Effector memory CD8-positive, alpha-beta T cell (primary cell): ENCODE results near the gene PPDPF.

Experiments
- ATAC-seq: fragments of 150-1000 bp; cut with Tn5 transposase; replicated peaks from 2 replicates; pipeline ENCODE4 v1.10.0; 2021; ENCODE audit warnings: mild to moderate bottlenecking, moderate library complexity
- DNase-seq, 3 experiments: peaks; one replicate each; pipeline ENCODE4 v3.0.0; 2021
- H3K27ac Mint-ChIP-seq, 2 donors: one replicate each; pipeline ENCODE4 v1.8.0; 2022; ENCODE audit warnings: mild to moderate bottlenecking in 2 of 2, mixed read lengths in 2 of 2, moderate library complexity in 2 of 2
- H3K27me3 Mint-ChIP-seq, 2 donors: one replicate each; pipeline ENCODE4 v1.8.0; 2022; ENCODE audit warnings: mixed read lengths in 2 of 2
- H3K36me3 Mint-ChIP-seq: one replicate; pipeline ENCODE4 v1.8.0; 2022; ENCODE audit warnings: mild to moderate bottlenecking, moderate library complexity, mixed read lengths; ENCODE audit not compliant: insufficient read depth
- H3K4me1 Mint-ChIP-seq, 2 donors: one replicate each; pipeline ENCODE4 v1.8.0; 2022; ENCODE audit warnings: low read depth in 2 of 2, mixed read lengths in 2 of 2
- H3K4me3 Mint-ChIP-seq, 2 donors: one replicate each; pipeline ENCODE4 v1.8.0; 2022; ENCODE audit warnings: mild to moderate bottlenecking in 2 of 2, mixed read lengths in 2 of 2, moderate library complexity in 2 of 2
- H3K9me3 Mint-ChIP-seq, 2 donors: one replicate each; pipeline ENCODE4 v1.8.0; 2022; ENCODE audit warnings: mixed read lengths in 2 of 2

Gene PPDPF

DNA sequence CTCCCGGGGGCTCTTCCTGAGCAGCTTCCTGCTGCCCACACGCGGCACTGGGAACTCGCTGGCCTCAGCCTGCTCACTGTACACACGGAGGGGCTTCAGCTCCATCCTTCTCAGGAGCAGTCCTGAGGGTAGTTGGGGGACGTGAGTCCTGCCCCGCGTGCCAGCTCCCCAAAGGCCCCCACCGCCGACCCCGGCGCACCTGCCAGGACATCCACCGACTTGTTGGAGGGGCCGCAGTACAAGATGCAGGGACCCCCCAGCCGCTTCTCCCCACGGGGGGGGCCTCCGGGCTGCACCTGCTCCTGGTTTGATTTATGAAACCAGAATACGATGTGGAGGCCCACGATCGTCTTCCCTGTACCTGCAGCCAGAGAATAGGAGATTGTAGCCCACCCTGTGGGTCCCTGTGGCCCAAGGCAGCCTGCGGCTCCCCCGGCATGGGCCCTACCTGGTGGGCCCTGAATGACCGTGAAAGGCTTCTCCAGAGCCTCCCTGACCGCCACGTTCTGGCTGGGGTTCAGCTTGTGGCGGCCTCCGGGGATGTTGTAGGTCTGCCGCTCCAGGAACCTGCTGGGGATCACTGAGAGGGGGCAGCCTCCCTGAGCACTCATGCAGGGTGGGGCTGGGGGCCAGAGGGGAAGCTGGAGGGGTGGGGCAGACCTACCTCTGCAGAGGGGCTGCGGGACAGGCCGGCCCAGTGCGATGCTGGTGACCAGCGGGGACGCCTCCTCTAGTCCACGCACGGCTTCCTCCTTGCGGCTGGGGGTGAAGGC lies 41.2 kb downstream of the PPDPF start:
- Mint-ChIP-seq H3K9me3 (peaks cover 0 to 1% of the 10 kb centered on the region in 2 donors), H3K27ac (no peak overlapping the region), H3K36me3 (peaks cover 11% of the 10 kb centered on the region), H3K4me1 (peaks cover 3 to 5% of the 10 kb centered on the region in 2 donors), H3K27me3 (no peaks in the 10 kb centered on the region), H3K4me3 (no peak overlapping the region)
- ATAC-seq (no peak), DNase-seq (no peak)

DNA sequence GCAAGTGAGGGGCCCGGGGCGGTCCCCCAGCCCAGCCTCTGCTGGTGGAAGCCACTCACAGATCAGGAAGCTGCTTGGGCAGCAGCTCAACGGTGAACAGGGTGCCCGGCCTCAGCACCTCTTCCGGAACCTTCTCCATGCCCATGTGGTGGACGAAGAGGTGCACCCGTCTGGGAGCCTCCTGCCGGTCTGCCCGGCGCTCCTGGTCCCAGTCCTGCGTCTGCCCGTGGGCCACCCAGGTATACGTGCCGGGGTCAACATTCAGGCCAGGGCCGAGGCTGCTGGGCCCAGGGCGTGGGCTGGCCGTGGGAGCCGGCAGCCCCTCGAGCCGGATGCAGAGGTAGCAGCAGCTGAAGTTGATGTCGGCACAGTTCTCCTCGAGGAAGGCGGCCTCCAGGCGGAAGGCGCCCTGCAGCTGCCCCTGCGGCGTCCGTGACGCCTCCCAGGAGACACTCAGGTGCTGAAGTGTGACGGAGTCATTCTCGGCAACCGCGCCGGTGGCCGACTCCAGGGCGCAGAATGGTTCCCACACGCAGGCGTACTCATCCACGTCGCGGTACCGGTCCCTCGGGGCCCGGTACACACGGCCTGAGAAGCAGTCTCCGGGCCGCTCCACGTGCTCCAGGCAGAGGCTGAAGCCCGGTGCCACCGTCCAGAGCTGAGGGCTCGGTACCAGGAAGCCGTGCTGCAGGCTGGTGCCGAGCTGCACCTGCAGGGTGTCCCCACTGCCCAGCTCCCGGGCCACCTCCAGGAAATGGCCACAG lies 42.1 kb downstream of the PPDPF start:
- Mint-ChIP-seq H3K27me3 (no peaks in the 10 kb centered on the region), H3K36me3 (peaks cover 19% of the 10 kb centered on the region), H3K4me1 (peaks cover under 1 to 6% of the 10 kb centered on the region in 2 donors), H3K9me3 (peaks cover 0 to 1% of the 10 kb centered on the region in 2 donors), H3K27ac (no peak overlapping the region), H3K4me3 (no peak overlapping the region)
- DNase-seq (no peak), ATAC-seq (no peak)

GRCh38 chr20:63563225-63563935 lies 42.8 kb downstream of the PPDPF start:
- H3K36me3 Mint-ChIP-seq, result peaks cover 26% of the 10 kb centered on the region
- H3K27ac Mint-ChIP-seq, result no peak overlapping the region
- H3K9me3 Mint-ChIP-seq, result peaks cover 0 to 1% of the 10 kb centered on the region in 2 donors
- H3K4me3 Mint-ChIP-seq, result no peak overlapping the region
- no peaks in the 10 kb centered on the region for H3K27me3 Mint-ChIP-seq
- H3K4me1 Mint-ChIP-seq, result peaks cover 7 to 13% of the 10 kb centered on the region in 2 donors
- ATAC-seq, result no peak
- DNase-seq, result no peak

DNA sequence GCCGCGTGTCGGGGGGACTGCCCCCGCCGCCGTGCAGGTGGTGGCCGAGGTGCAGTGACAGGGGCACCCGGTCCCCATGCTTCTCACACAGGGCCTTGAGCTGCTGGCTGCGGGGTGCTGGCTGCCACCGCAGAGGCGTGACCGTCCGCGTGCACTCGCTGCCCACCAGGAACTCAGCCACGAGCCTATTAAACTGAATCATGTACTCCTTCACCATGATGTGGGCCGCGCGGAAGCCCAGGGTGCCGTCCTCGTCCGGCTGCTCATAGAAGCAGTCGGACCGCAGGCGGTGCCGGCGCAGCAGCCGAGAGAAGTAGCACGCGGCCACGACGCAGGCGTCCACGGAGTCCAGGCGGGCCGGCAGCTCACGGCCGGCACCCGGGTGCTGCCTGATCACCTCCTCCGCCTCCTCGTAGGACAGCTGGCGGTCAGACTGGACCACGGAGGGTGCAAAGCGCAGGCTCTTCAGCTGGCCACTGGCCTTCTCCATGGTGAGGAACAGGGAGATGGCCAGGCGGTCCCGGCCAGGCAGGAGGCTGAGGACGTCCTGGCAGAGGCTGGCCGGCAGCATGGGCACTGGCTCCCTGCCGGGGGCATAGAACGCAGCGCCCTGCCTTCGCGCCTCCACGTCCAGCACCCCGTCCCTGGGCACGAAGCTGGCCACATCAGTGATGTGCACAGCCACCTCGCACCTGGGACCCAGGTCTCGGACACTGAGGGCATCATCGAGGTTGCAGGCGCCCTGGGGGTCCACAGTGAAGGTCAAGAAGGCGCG lies 43.7 kb downstream of the PPDPF start:
- no peak for ATAC-seq
- H3K9me3 Mint-ChIP-seq, result no peaks in the 10 kb centered on the region
- H3K27me3 Mint-ChIP-seq, result no peaks in the 10 kb centered on the region

DNA sequence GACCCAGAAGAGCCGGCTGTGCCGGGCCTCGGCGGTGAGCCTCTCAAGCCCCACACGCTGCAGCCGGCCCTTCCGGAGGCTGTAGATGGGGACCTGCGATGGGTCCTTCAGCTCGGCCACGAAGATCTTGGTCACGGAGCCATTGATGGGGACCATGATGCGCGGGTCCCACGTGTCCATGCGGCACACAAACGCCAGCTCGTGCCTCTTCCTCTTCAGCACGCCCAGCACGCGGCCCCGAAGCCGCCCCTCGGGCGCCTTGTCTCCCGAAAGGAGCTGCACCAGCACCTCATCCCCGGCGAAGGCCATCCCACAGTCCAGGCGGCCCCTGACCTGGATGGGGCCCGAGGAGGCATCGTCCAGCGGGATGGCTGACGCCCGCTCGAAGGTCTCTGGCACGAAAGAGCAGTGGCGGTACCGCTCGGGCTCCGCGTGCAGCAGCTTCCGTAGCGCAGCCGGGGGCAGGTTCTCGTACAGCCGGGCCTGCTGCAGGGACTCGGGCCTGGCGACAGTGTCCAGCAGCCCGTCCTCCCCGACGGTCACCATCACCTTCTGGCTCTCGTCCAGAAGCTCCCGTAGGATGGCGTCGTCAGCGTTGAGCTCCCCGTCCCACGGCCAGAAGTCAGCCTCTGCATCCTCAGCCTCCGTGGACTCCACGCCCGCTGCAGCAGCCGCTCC lies 44.6 kb downstream of the PPDPF start:
- Mint-ChIP-seq H3K27ac (no peak overlapping the region), H3K4me1 (peaks cover 12 to 23% of the 10 kb centered on the region in 2 donors), H3K9me3 (no peaks in the 10 kb centered on the region), H3K27me3 (no peaks in the 10 kb centered on the region), H3K36me3 (peaks cover 24% of the 10 kb centered on the region), H3K4me3 (no peak overlapping the region)
- no peak for ATAC-seq
- no peak for DNase-seq

More for the DNA sequence above, 43.7 kb downstream of the PPDPF start:
- Mint-ChIP-seq H3K36me3 (peaks cover 23% of the 10 kb centered on the region), H3K4me3 (no peak overlapping the region), H3K27ac (no peak overlapping the region), H3K4me1 (peaks cover 10 to 17% of the 10 kb centered on the region in 2 donors)
- no peak for DNase-seq

DNA sequence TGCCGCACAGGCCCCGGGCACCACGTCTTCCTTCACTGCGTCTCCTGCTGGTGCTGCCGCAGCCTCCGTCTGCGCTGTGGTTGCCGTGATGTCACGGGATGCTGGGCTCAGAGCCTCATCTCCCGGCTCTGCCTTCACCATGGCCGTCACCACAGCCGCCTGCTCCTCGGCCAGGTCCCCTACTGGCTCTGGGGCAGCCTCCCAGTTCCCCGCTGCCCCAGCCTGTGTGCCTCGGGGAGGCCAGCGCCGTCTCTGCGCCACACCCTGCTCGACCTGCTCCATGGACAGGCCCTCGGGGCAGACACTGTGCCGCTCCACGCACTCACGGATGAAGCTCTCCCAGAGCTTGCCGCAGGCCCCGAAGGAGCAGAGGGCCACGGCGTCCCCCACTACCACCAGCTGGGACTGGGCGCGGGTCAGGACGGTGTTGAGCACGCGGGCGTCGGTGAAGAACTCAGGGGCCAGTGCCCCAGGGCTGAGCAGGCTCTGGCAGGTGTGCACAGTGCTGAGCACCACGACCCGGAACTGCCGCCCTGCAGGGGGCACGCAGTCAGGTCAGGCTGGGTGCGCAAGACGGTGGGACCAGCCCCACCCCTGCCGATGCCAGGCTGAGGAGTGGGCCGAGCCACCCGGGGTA lies 45.3 kb downstream of the PPDPF start:
- no peaks in the 10 kb centered on the region for H3K27me3 Mint-ChIP-seq
- H3K27ac Mint-ChIP-seq, result no peak overlapping the region
- peaks cover 24% of the 10 kb centered on the region for H3K36me3 Mint-ChIP-seq
- DNase-seq (no peak), ATAC-seq (no peak)
- peaks cover 12 to 20% of the 10 kb centered on the region in 2 donors for H3K4me1 Mint-ChIP-seq
- no peaks in the 10 kb centered on the region for H3K9me3 Mint-ChIP-seq
- no peak overlapping the region for H3K4me3 Mint-ChIP-seq

- Mint-ChIP-seq H3K9me3 (no peaks in the 10 kb centered on the region), H3K27ac (peak overlapping the region in 1 of 2 donors; percentile 84), H3K4me3 (peak overlapping the region; percentile 78 to 86), H3K4me1 (peaks cover 12 to 20% of the 10 kb centered on the region in 2 donors), H3K36me3 (peaks cover 24% of the 10 kb centered on the region), H3K27me3 (no peaks in the 10 kb centered on the region)
- ATAC-seq (no peak), DNase-seq (no peak)
Observed at GRCh38 chr20:63566395-63567135, 46.0 kb downstream of the PPDPF start.

DNA sequence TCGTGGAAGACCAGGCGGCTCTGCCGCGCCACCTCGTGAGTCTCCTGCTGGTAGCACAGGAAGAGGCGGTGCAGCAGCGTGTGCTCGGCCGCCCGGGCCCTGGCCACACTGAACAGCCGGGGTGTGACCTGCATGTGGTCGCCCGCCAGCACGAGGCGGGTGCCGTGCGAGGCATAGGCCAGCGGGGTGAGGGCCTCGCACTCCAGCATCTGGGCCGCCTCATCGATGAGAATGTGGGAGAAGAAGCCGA lies 46.5 kb downstream of the PPDPF start:
- ATAC-seq (peak; percentile 43), DNase-seq (no peak)
- Mint-ChIP-seq H3K4me1 (peaks cover 12 to 20% of the 10 kb centered on the region in 2 donors), H3K27me3 (no peaks in the 10 kb centered on the region), H3K4me3 (peak overlapping the region; percentile 78 to 86), H3K9me3 (no peaks in the 10 kb centered on the region), H3K27ac (peak overlapping the region; percentile 52 to 84), H3K36me3 (peaks cover 24% of the 10 kb centered on the region)

DNA sequence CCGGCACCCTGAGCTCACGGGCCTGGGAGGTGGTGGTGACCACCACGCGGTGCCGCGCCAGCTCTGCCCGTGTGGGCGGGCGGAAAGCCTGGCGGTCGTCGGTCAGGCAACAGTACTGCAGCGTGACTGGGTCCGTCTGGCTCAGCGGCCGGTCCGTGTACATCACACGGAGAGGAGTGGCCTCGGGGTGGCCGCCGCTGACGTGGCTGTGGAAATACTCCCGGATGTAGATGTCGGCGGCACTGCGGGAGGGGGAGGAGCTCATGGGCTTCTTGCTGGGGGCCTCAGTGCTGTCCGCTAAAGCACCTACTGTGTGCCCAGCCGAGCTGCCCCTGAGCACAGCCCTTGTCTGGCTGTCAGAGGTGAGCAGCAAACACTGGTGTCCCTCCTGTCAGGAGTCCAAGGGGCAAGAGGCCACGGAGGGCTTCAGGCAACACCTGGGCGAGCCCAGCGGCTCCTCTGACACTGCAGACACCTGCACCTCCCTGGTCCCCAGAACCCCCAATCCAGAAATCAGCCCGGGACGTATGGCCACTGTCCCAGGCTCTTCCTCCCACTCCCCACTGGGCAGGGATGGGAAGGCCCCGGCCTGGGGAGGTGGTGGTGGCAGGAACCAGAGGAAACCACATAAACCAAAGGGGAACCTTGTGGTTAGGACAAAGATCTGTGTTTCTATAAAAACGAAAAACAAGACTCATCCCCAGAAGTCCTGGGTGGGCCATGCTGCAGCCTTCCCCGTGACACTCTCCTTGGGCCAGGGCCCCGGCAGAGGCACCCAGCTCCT lies 47.0 kb downstream of the PPDPF start:
- peaks cover 12 to 20% of the 10 kb centered on the region in 2 donors for H3K4me1 Mint-ChIP-seq
- DNase-seq (peak; percentile 47 to 53 (median 49)), ATAC-seq (peak; percentile 71)
- peaks cover 24% of the 10 kb centered on the region for H3K36me3 Mint-ChIP-seq
- H3K27me3 Mint-ChIP-seq, result no peaks in the 10 kb centered on the region
- H3K27ac Mint-ChIP-seq, result peak overlapping the region; percentile 52 to 84
- H3K4me3 Mint-ChIP-seq, result peak overlapping the region; percentile 78 to 86
- H3K9me3 Mint-ChIP-seq, result no peaks in the 10 kb centered on the region

DNA sequence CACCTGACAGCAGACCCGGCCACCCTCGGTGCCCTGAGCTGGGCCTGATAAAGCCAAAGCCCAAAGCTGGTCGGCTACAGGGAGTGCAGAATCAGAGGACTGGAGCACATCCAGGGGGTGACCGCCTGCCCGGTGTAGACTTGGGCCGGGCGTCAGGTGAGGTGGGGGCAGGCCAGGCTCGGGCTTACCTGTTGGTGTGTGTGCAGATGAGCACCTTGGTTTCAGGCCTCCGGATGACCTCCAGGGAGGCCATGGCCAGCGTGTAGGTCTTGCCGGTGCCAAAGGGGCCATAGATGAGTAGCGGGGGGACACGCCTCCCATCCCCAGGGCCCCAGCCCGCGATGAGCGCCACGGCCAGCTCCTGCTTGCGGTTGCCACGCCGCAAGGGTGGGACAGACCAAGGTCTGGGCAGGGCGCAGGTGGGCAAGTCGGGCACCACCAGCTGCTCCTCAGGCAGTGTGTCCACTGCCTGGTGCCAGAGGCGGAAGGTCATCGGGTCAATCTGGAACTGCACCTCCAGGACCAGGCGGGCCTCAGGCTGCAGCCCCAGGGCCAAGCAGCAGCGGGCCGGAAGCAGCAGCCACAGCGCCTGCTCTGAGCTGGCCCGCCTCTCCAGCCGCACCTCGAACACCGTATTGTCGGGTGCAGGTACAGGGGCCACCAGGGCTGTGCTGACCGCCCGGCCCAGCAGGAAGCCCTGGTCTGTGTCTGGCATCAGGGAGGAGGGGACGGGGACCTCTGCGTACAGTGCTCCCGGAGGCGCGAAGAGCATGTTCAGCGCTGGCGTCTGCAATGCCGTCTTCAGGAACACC lies 47.8 kb downstream of the PPDPF start:
- H3K4me1 Mint-ChIP-seq, result peaks cover 12 to 20% of the 10 kb centered on the region in 2 donors
- peak overlapping the region; percentile 52 to 84 for H3K27ac Mint-ChIP-seq
- peaks cover 24% of the 10 kb centered on the region for H3K36me3 Mint-ChIP-seq
- no peak for DNase-seq
- H3K9me3 Mint-ChIP-seq, result no peaks in the 10 kb centered on the region
- peak; percentile 17 for ATAC-seq
- peak overlapping the region; percentile 78 to 86 for H3K4me3 Mint-ChIP-seq
- no peaks in the 10 kb centered on the region for H3K27me3 Mint-ChIP-seq
